ENCODE data around the gene MRPL58.
"Not testable (repeated sequence)": the region's sequence is repeated elsewhere in the genome, so short reads cannot be mapped to it uniquely, and the experiment has no call there.

Gene MRPL58

DNA sequence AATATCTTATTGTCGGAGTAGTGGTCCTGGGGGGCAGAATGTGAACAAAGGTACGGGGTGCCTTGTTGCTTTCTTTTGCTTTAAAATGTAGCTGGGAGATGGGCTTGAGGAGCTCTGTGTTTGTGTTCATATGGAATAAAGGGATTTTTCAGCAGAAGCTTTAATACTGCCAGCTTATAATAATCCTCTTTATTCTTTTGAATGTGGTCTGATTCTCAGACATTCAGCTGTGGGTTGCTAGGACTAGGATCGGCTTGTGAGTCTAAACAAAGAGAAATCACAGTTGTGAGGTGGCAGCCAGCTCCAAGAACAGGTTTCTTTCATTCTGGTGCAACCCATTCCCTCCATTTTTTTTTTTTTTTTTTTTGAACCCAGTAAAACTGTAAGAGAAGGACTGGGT, 7.2 kb downstream of the MRPL58 start:
- no peak for DNase-seq

DNA sequence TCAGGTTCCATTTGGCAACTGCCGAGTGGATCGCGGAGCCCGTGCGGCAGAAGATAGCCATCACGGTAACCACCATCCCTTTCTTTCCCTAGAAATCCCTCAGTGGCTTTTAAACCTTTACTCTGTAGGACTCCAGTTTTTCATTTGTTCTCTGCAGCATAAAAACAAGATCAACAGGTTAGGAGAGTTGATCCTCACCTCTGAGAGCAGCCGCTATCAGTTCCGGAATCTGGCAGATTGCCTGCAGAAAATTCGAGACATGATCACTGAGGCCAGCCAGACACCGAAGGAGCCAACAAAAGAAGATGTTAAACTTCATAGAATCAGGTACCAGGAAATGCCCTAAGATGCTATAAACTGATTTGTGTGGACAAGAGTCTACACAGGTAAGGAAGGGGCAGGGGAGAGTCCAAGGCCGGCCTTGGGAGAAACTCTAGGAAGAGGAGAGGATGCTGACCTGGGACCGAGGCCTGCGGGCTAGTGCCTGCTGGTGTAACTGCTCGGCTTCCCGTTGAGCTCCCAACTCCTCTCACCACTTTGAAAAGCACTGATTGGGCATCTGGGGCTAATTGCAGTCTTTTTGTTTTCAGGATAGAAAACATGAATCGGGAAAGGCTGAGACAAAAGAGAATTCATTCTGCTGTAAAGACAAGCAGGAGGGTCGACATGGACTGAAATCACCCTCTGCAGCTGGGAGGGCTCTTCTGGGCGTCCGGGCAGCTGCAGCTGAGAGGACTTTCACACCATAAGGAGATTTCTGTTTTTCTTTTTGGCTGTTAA, 8.1 kb downstream of the MRPL58 start:
- DNase-seq, result no peak

DNA sequence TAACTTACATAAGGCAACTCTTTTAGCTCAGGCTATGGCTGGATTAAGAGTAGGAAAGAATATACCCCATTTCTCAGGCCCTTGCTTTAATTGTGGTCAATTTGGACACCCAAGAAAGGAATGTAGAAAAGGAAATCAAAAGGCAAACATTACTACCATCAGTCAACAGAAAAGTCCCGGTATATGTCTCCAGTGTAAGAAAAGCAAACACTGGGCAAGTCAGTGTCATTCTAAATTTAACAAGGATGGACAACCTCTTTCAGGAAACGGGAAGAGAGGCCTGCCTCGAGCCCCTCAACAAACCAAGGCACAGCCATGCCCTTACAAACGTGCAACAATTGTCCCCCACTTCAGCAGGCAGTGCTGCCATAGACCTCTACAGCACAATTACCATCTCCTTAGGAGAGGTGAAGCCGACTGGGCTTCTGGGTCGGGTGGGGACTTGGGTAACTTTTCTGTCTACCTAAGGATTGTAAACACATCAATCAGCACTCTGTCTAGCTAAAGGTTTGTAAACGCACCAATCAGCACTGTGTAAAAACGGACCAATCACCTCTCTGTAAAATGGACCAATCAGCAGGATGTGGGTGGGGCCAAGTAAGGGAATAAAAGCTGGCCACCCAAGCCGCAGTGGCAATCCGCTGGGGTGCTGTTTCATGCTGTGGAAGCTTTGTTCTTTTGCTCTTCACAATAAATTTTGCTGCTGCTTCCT, 12.4 kb downstream of the MRPL58 start:
- no peak for DNase-seq

DNA sequence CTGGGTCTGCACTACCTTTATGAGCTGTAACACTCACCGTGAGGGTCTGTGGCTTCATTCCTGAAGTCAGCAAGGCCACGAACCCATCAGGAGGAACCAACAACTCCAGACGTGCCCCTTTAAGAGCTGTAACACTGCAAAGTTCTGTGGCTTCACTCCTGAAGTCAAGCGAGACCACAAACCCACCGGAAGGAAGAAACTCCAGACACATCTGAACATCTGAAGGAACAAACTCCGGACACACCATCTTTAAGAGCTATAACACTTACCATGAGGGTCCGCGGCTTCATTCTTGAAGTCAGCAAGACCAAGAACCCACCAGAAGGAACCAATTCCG, 12.9 kb downstream of the MRPL58 start:
- peak; percentile 76 for DNase-seq

DNA sequence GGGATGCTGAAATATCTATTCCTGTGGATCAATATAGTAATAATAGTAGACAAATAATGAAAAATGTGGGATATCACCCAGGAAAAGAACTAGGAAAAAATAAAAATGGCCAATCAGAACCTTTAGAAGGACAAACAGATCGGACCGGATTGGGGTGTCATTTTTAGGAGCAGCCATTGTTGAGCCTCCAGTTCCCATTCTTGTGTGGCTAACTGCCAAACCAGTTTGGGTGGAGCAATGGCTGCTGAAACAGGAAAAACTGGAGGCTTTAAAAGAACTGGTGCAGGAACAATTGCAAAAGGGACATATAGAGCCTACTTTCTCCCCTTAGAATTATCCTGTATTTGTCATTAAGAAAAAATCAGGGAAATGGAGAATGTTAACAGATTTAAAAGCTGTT, 14.2 kb downstream of the MRPL58 start:
- DNase-seq, result not testable (repeated sequence)

DNA sequence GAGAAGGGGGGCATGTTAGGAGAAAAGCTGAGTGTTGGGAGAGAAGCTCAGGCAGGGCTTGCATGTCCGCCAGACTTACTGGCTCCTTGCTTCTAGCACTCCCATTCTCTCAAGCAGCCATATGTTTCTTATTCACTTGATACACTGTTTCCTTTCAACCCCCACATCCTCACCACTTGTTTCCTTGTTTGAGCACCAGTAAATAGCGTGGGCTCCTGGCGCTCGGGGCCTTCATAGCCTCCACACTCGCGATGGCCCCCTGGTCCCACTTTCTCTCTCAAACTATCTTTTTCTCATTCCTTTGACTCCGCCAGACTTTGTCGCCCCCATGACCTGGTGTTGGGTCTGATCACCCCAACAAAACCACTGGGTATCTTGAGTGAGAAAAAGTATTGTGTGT, 17.7 kb downstream of the MRPL58 start:
- DNase-seq, result no peak

DNA sequence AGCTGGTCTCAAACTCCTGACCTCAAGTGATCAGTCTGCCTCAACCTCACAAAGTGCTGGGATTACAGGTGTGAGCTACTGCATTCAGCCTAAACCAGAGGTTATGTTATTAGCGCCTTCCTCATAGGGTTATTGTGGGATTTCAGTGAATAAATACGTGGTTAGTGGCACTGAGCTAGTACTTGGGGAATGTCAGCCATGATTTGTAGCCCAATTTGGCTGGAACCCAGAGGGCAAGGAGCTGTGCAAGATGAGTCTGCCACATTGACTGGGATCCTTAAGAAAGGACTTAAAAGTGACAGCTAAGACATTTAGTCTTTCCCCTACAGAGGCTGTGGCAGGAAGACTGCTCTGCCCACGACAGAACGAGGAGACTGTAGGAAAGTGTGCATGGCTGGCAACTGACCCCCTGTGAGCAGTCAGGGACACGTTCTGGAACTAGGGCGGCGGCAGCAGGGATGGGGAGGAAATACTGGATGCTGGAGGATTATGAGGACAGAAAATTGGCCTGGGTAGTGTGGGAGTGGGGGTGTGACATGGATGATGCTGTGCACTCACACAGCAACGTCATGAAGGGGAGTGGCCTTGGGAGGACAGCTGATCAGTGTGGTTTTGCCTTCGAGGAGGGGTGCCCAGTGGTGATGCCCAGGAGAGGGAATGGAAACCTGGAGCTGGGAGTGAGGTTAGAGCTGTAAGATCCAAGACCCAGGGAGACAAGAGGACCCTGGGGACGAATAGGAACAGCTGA, 19.7 kb downstream of the MRPL58 start:
- DNase-seq, result peak; percentile 30

DNA sequence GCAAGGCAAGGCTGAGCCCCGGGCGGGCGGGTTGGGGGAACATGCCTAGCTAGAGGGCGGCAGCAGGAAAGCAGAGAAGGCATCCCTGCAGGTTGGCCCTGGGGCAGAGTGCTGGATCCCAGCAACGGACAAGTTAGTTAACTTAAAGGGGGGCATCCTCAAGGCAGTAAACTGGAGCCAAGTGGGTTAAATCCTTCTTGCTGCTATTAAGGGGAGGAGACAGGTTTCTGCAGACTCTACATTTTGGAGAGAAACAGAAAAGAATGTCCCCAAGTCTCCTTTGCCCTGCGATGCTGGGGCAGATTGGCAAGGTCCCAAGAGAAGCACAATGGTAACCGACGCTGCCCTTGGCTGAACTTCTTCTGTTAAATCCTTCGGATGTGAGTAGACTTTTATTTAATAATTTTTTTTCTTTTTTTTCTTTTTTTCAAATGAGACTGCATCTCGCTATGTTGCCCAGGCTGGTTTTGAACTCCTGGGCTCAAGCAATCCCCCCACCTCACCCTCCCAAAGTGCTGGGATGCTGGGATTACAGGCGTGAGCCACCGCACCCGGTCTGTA, 20.3 kb downstream of the MRPL58 start:
- DNase-seq, result no peak

DNA sequence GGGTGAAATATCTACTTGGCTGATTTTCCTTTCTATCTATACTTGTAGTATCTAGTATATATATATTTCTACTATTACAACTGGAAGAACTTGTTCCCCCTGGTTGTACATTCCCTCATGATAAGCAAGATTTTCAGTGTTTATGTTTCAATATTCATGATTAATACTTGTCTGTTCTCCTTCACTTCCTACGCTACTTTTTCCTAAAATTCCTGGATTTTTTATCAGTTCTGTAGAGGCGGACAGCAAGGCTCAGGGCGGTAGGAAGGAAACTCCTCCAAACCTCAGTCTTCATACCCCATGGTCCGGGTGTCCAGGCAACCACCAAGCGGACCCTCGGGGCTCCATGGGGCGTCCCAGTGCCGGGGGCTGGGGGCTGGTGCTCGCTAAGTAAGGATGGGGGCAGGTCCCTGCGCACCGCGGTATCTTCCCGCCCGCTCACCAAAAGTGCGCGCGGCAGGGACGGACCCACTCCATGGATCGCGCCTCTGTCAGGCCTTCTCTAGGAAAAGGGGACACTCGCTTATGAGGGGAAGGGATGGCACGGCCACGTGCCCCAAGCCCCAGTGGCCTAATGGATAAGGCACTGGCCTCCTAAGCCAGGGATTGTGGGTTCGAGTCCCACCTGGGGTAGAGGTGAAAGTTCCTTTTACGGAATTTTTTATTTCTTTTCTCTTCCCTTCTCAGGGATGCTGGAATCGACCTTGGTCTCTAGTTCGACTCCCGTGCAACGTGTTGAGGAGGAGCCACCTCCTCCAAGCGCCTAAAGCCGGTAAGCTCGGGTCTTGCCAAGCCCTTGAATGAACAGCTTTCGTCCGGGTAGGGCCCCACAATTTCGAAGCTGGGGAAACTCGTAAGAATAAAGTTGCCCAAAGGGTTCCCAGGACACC, 21.1 kb downstream of the MRPL58 start:
- DNase-seq, result peak; percentile 84

DNA sequence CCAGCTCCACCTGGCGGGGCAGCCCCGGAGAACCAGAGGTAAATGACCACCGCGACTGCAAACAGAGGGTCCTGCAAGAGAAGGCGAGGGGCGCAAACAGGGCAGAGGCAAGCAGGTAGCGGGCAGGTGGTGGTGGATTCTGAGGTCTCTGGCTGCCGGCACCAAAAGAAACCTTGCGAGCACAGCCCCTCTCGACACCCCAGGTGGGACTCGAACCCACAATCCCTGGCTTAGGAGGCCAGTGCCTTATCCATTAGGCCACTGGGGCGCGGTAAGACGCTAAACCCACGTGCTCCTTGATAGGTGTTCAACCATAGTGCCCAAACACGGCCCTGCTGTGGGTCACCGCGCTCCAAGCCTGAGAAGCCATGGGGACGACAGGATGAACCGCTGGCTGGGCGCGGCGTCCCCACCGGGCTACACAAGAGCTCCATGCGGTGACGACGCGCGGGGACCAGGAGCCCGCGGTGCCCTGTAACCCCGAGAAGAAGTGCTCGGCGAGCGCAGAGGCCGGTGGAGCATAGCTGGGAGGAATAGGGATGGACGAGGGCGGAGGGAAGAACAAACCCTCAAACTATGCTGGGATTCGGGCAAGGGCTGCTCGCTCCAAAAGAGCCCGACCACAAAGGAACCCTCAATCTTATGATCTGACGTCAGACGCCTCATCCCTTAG, 21.9 kb downstream of the MRPL58 start:
- peak; percentile 88 for DNase-seq

DNA sequence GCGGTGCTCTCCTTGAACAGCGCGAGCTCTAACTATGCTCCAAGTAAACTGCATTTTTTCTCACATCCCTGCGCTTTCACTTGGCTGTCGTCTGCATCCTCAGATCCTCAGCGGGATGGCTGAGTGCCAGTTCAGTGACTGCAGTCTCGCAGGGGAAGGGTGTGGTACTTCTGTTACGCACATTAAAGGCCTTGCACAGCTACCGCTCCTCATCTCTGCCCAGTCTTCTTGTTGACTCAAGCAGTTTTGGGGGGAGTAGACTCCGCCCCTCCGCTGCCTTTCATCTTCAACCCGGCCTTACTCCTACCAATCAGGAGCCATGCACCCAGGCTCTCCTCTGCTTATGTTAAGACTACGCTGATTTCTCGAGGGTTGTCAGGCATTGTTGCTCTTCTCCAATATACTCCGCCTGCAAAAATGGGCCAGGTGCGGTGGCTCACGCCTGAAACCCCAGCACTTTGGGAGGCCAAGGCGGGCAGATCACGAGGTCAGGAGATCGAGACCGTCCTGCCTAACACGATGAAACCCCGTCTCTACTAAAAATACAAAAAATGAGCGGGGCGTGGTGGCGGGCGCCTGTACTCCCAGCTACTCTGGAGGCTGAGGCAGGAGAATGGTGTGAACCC, 24.3 kb downstream of the MRPL58 start:
- no peak for DNase-seq

DNA sequence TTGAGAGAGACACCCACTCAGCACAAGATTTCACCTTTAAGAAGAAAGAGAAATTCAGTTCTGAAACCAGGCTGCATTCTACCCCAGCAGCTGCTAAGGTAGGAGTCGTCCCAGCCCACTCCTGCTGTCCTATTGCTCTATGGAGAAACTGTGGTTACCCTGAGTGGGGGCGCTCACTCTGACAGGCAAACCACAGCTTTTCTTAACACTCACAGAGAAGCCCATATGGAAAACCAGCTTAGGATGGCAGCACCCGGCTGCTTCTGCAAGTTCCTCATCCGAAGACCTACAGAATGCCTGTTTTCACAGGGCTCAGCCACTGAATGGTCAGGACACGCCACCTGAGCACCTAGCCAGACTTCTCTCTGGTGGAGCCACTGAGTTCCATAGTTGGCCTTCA, 26.8 kb downstream of the MRPL58 start:
- DNase-seq, result peak; percentile 77

DNA sequence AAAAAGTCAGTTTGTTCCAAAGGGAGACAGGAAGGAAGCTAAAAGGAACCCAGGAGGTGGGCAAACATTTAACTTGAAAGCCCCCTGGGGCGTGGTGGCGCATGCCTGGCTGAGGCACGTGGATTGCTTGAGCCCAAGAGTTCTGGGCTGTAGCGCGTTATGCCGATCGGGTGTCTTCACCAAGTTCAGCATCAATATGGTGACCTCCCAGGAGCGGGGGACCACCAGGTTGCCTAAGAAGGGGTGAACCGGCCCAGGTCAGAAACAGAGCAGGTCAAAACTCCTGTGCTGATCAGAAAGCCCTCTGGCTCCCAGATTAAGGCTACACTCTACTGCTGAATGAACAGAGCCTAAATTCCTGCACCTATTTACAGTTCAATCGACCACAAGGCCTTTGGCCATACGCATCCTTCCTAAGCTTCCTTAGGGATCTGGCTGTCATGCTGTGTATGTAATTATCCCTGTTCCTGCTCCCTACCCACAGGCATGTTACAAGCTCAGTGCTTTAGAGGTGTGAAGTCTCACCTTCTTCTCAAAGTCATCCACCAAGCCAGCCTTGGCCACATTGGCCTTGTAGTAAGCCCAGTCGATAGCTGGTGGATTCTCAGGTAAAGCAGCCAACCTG, 29.3 kb downstream of the MRPL58 start:
- DNase-seq, result no peak

DNA sequence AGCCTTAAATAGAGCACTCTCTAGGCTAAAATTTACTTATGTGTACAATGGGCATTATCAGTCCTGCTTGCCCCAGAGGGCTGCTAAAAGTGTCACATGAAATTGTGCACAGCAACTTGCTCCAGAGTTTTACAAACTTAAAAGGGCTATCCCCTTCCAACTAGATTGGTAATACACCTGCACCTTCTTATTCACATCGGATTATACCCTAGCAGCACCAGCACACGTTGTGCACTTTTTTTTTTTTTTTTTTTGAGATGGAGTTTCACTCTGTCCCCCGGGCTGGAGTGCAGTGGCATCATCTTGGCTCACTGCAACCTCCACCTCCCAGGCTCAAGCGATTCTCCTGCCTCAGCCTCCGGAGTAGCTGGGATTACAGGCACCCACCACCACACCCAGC, 31.3 kb downstream of the MRPL58 start:
- DNase-seq, result not testable (repeated sequence)

DNA sequence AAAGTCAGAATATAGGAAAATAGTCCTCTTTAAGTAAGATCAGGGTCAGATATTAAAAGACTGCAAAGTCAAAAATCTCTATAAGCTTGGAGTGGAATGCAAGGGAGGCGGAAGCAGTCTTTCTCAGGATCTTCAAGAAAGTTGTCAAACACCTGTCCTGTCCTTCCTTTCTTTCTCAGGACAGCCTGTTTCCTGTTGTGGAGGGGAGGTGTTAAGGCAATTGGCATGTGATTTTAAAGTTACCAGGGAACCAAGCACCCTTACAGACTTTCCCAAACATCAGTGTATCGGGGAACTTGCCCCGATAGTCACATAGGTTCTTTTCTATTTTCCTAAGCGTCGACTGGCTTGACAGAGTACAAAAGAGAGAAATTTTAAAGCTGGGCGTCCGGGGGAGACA, 32.2 kb downstream of the MRPL58 start:
- DNase-seq, result no peak

DNA sequence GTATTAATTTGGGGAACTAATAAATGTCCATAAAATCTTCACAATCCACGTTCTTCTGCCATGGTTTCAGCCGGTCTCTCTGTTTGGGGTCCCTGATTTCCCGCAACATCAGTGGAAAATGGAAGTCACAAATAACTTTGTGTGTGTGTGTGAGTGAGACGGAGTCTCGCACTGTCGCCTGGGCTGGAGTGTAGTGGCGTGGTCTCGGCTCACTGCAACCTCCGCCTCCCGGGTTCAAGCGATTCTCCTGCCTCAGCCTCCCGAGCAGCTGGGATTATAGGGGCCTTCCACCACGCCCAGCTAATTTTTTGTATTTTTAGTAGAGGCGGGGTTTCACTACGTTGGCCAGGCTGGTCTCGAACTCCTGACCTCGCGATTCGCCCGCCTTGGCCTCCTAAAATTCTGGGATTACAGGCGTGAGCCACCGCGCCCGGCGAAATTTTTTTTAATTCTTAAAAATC, 33.5 kb downstream of the MRPL58 start:
- not testable (repeated sequence) for DNase-seq

DNA sequence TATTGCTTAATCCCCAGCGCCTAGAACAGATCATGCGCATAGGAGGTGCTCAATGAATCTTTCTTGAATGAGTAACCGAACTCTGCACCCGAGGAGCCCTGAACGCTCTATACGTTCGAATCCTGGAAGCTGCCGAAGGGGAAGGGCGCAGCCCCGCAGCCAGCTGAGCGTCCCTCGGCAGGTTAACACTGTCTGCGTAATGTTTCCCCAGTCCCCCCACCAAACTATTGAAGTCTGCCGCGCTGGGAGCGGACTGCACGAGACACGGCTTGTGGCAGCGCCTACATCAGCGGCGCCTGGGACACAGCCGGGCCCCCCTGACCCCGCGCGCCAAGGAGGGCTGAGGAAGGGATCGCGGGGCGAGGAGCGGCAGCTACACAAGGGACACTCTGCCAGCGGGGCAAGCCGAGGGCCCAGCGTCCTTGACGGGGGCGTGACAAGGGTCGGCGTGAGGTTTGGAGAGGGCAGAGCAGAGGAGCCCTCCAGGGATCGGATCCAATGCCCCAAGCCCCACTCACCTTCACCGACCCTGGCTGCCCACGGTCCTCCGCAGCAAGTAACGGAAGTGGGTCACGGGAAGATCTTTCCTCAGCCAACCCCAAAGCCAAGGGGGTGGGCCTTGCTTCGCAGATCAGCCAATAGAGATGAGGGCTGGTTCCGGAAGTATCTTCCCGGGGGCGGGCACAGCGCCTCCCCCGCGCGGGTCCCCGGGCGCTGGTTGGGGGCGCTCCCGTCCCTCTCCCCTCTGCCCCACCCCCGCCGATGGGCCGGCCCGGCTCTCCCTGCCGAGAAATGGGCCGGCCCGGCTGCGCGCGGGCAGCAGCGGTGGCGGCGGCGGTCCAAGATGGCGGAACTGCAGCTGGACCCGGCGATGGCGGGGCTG, 34.2 kb downstream of the MRPL58 start, which contains the start of the genes ATP5PD and KCTD2:
ATP5PD (minus strand) TSS at position 563 of the 883 bp plus-strand sequence. CDS start 4,319 bp downstream, outside the sequence.
KCTD2 (plus strand) TSS at position 819 of the 883 bp plus-strand sequence; CDS start at position 845, 26 bp downstream.
- peak; percentile 95 for DNase-seq

DNA sequence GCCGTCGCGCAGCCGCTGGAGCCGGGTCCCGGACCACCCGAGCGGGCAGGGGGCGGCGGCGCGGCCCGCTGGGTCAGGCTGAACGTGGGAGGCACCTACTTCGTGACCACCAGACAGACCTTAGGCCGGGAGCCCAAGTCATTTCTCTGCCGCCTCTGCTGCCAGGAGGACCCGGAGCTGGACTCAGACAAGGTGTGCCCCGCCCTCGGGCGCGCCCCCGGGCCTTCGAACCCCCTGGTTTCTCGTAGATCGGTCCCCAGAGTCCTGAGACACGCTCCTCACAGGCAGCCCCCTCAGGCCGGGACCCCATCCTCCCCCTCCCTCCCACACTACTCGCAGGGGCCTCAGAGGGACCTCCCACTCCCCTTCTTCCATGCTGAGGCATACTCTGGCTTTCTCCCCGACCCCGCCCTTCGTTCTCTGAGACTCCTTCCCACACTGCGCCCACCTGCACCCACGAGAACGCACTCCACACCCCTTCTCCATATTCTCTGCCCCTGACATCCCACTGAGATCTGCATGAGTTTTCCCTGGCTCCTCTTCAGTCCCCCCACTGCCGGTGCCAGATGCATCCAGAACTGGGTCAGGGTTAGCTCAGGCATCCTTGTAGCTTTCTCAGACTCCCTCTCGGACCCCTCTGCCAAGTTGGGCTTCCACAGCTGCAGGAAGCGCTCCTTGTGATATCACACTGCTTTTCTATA, 35.1 kb downstream of the MRPL58 start:
- no peak for DNase-seq

Measured in GDM1 (cell line).